Kidney epithelial cell (primary cell): ENCODE results near the gene AOC2. TPM values are rescaled to one million over a fixed set of nuclear protein-coding genes. Genes with fewer than 3 reads are reported as not detected.

Experiments used
- DNase-seq: peaks from one replicate; pipeline ENCODE4 v3.0.0-alpha.2; 2010; ENCODE audit warnings: low read depth
- H3K27me3 ChIP-seq: 2 replicates; pipeline ENCODE4 v1.6.0; 2011; ENCODE audit warnings: low read length; ENCODE audit not compliant: control insufficient read depth, insufficient read depth
- H3K36me3 ChIP-seq: 2 replicates; pipeline ENCODE4 v1.5.1; 2011; ENCODE audit warnings: low read length; ENCODE audit not compliant: control insufficient read depth, insufficient read depth
- H3K4me3 ChIP-seq: 2 replicates; pipeline ENCODE4 v1.5.1; 2011; ENCODE audit warnings: low read depth, mild to moderate bottlenecking, control low read depth, low read length
- CTCF ChIP-seq: IDR thresholded peaks from 2 replicates; pipeline ENCODE4 v1.5.1; 2011; ENCODE audit warnings: mild to moderate bottlenecking, moderate library complexity, low read length, control low read depth, inconsistent platforms; ENCODE audit not compliant: insufficient read depth, poor library complexity, severe bottlenecking
- total RNA-seq: library from RNA; depleted of rRNA; stranded (reverse); fragments of >200 nt; gene quantifications from 2 replicates; pipeline ENCODE4 v1.2.3, GENCODE V29; 2015

AOC2 gene
- 2.7 and 3.7 TPM in 2 replicates for total RNA-seq

- TF ChIP-seq CTCF, result no peak
- Histone ChIP-seq H3K36me3 (peaks cover 1% of the 10 kb centered on the region), H3K27me3 (no peaks in the 10 kb centered on the region), H3K4me3 (no peak within 1 kb of the TSS)
- DNase-seq, result no peak
Measured at GRCh38 chr17:42844271-42844670, at the start of gene AOC2. Gene AOC2, plus strand, starts transcription at chr17:42844580. Its CDS starts 47 bp downstream, at chr17:42844627.

GRCh38 chr17:42795061-42795460, 49.3 kb upstream of the AOC2 start:
- H3K27me3 ChIP-seq, result no peaks in the 10 kb centered on the region
- peaks cover 1% of the 10 kb centered on the region for H3K36me3 ChIP-seq
- H3K4me3 ChIP-seq, result no peak overlapping the region
- no peak for TF ChIP-seq CTCF
- DNase-seq, result no peak

- no peaks in the 10 kb centered on the region for H3K27me3 ChIP-seq
- no peak overlapping the region for H3K4me3 ChIP-seq
- H3K36me3 ChIP-seq, result peaks cover 1% of the 10 kb centered on the region
- TF ChIP-seq CTCF, result no peak
- DNase-seq, result no peak
Measured at GRCh38 chr17:42795465-42795864, 48.9 kb upstream of the AOC2 start.

- Histone ChIP-seq H3K36me3 (peaks cover 1% of the 10 kb centered on the region), H3K27me3 (no peaks in the 10 kb centered on the region), H3K4me3 (no peak overlapping the region)
- TF ChIP-seq CTCF, result no peak
- no peak for DNase-seq
Measured at GRCh38 chr17:42796066-42796758, 48.2 kb upstream of the AOC2 start.

- Histone ChIP-seq H3K36me3 (peaks cover 1% of the 10 kb centered on the region), H3K27me3 (no peaks in the 10 kb centered on the region), H3K4me3 (peak overlapping the region; percentile 87)
- TF ChIP-seq CTCF, result no peak
- DNase-seq, result peak; percentile 49
Measured at GRCh38 chr17:42797067-42798007, 47.0 kb upstream of the AOC2 start.
